GM21723 (cell line): ENCODE results near the gene CXCR5.

Experiments used
- ATAC-seq: cut with Tn5 transposase; IDR thresholded peaks from one replicate; pipeline ENCODE4 v1.9.1; 2021; ENCODE audit warnings: mild to moderate bottlenecking, moderate library complexity; ENCODE audit not compliant: unreplicated experiment

The CXCR5 gene

GRCh38 chr11:118873804-118874203, 9.9 kb upstream of the CXCR5 start:
- no peak for ATAC-seq

- ATAC-seq, result no peak
Measured at GRCh38 chr11:118876286-118876685, 7.4 kb upstream of the CXCR5 start.

- ATAC-seq, result no peak
Measured at GRCh38 chr11:118877487-118878162, 6.1 kb upstream of the CXCR5 start.

- no peak for ATAC-seq
Measured at GRCh38 chr11:118878163-118878563, 5.5 kb upstream of the CXCR5 start.

GRCh38 chr11:118881228-118881627, 2.5 kb upstream of the CXCR5 start:
- no peak for ATAC-seq

- ATAC-seq, result no peak
Measured at GRCh38 chr11:118882491-118882890, 1.2 kb upstream of the CXCR5 start.

DNA sequence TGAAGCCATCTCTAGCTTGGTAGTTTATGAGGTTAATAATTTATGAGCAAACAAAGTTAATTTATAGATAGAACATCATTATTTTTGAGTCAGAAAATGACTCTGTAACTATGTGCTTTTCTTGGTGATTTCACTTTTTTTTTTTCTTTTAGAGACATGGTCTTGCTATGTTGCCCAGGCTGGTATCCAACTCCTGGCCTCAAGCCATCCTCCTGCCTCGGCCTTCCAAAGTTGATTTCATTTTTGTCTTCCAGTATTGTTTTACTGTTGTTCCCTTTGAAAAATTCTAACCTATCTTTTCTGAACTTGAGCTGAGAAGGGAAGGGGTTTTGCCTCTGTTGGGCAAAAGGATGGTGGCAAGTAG, 706 bp upstream of the CXCR5 start:
- no peak for ATAC-seq

DNA sequence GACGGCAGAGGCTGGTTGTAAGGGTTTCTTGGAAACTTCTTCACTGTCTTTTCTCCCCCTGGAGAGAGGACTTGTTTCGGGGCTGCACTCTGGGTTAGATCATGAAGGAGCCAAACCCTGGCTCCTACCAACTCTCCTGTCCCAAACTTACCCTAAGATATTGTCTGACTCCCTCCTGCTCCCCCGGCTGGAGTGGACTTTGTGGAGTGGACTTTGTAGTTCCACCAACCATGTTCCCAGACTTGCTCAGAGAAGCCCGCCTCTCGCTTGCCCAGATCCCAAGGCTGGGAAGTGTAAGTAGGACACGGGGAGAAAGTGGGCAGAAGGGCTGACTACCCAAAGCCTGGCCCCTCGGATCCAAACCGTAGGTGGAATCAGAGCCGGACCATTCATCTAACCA, 1.2 kb downstream of the CXCR5 start:
- no peak for ATAC-seq

- no peak for ATAC-seq
Measured at GRCh38 chr11:118885319-118885718, 1.6 kb downstream of the CXCR5 start.

DNA sequence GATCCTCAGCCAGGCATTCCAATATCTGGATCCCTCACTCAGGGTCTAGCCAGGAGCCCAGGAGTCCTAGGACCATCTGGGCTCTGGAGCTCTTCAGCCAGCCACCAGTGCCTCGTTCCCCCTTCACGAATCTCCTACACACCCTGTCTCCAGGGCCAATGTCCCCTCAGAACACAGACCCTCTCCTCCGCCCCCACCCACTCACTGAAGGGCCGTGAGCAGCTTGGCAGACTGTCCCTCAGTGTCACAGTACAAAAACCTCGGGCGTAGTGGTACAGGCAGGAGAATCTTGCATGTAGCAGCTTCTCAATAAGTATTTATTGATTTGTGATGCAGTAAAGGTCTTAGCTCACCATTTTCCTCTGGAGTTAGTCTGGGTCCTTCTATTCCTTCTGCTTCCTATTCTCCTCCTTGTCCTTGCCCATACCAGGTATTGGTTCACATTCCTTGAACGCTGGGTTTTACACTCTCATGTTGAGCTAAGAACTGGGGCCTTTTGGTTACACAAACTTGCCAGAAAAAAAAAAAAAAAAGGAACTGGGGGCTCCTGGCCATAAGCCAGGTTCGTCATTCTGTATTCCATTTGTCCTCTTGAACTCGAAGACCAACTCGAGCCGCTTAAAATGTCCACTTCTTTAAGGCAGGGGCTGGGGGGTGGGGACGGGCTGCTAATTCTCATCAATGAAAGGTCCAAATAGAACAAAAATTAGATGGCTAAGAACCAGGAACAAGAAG, 2.3 kb downstream of the CXCR5 start:
- no peak for ATAC-seq

GRCh38 chr11:118886681-118887111, 3.0 kb downstream of the CXCR5 start:
- peak; percentile 46 for ATAC-seq

DNA sequence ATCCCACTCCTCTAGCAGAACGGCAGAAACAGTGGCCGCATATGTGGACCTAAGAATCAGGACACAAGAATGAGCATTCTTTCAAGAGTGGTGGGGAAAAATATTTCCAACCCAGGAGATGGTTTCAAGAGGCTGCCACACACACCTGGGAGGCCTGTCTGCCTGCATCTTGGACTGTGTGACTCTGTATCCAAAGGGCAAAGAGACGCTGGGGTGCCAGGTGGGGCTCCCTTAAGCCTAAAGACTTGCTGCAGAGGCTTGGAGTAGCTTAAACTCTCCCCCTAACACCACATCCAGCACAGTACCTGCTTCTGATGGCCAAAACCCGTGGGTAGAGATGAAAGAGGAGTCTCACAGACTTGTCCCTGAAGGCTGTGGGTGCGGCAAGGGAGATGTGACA, 3.5 kb downstream of the CXCR5 start:
- ATAC-seq, result no peak

DNA sequence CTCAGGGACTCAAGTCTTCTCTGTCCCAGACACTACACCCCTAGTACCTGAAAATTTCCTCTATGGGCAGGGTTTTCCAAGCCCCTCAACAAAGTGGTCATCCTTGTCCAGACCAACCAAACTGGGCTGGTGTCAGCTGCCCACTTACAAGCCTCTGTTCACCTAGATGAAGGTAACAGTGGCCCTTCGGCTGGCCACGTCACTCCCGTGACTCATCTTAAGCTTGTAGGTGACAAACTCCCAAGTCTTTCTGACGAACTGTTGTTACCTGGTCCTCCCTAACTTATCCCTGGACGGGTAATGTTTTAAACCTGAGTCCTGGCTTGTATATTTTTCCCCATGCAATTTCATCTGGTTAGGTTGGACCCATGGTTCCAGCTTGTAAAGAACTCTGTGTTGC, 4.7 kb downstream of the CXCR5 start:
- ATAC-seq, result no peak

GRCh38 chr11:118889797-118890196, 6.1 kb downstream of the CXCR5 start:
- ATAC-seq, result no peak

DNA sequence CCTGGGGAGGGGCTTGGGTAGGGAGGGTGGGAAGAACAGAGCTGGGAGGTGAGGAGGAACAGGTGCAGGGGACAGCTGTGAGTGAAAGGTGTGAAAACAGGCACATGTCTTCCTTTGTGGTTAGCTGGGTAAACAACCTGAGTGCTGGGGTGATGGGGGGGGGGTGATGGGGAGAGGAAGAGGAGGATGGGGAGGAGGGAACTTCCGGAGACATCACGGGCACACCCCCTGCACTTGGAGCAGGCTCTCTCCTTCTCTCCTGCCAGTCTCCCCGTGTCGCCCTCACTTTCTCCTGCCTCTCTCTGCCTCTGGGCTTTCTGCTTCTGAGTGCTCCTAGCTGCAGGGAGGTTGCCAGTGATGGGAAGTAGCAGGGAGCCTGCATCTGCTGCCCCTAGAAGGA, 8.8 kb downstream of the CXCR5 start:
- ATAC-seq, result no peak

- ATAC-seq, result no peak
Measured at GRCh38 chr11:118892964-118893363, 9.3 kb downstream of the CXCR5 start.

- no peak for ATAC-seq
Measured at GRCh38 chr11:118893662-118894061, 10.0 kb downstream of the CXCR5 start.

GRCh38 chr11:118894192-118894591, 10.5 kb downstream of the CXCR5 start:
- no peak for ATAC-seq

DNA sequence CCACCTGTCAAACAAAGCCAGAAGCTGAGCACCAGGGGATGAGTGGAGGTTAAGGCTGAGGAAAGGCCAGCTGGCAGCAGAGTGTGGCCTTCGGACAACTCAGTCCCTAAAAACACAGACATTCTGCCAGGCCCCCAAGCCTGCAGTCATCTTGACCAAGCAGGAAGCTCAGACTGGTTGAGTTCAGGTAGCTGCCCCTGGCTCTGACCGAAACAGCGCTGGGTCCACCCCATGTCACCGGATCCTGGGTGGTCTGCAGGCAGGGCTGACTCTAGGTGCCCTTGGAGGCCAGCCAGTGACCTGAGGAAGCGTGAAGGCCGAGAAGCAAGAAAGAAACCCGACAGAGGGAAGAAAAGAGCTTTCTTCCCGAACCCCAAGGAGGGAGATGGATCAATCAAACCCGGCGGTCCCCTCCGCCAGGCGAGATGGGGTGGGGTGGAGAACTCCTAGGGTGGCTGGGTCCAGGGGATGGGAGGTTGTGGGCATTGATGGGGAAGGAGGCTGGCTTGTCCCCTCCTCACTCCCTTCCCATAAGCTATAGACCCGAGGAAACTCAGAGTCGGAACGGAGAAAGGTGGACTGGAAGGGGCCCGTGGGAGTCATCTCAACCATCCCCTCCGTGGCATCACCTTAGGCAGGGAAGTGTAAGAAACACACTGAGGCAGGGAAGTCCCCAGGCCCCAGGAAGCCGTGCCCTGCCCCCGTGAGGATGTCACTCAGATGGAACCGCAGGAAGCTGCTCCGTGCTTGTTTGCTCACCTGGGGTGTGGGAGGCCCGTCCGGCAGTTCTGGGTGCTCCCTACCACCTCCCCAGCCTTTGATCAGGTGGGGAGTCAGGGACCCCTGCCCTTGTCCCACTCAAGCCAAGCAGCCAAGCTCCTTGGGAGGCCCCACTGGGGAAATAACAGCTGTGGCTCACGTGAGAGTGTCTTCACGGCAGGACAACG, 11.7 kb downstream of the CXCR5 start:
- ATAC-seq, result peak; percentile 71

DNA sequence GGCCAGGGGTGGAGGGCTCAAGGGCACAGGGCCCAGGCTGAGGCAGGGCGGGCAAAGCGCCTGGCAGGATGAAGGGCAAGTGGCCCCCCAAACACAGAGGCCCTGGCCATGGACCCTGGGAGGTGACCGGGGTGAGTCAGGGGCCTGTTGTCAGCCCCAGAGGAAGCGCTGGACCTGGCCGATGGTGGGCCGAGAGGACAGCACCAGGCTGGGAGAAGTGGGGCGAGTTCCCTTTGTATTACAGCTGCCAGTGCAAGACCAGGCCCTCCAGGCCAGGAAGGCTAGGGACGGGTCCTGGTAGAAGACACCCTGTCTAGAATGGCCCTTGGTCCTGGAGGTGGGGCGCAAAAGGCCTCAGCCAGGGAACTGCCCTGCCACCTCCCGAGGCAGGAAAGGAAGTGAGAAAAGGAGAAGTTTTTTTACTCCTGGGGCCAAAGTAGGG, 12.8 kb downstream of the CXCR5 start:
- ATAC-seq, result no peak

DNA sequence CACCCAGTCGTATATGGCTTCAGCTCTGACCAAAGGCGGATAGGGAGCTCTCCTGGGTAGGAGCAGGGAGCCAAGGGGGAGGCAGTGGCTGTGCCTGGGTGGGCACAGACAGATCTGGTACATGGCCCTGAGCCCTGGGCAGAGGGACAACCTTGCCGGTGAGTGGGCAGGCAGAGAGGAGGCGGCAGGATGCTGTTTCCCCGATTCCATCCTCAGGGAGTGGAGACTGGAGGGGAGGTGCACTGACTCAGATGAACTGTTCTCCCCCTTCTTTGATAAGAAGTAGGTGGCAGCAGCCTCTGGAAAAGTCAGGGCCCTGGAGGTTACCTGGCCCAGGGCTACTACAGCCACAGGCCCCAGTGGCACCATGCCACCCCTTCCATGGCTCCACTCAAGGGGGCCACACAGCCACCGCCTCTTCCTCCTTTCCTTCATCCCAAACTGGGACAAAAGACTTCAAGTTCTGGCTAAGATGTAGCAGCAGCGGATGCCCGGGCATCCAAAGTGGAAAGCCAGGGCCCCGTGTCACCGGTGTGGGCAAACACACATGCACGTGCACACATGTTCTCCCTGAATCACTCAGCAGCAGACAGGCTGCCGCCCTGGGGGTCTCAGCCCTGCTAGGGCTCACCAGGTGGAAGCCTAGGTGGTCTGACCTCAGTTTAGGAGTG, 13.4 kb downstream of the CXCR5 start:
- no peak for ATAC-seq
